ENCODE data around the gene MTF1. TPM values are rescaled to one million over a fixed set of nuclear protein-coding genes. Genes with fewer than 3 reads are reported as not detected.

Gene MTF1
- total RNA-seq, 2 experiments from 2014 or later: 28.1 to 31.2 TPM

DNA sequence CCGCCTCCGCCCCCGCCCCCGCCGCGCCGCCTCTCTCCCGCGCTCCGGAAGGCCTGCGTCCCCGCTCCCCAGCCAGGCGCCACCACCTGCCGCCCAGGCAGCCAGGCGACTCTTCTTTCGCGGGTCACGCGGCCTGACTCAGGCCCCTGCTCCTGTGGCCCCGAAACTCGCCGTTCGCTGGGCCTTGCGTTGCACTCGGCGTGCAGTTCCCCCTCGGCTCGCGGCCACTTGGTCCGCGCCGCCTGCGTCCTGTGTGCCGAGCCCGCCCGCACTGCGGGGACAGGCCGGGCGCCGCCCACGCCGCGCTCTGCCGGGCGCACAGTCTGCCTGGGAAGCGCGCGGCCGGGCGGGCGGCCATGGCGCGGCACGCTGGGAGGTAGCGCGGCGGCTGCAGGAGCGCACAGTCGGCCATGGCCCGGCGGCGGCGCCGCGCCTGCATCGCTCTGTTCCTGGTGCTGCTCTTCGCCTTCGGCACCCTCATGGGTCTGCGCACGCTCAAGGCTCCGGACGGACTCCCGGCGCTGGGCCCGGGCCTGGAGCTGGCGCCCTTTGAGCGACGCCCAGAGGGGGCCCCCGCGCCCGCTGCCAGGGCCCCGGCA, 65.5 kb downstream of the MTF1 start, which contains the start of gene MANEAL:
TSS of gene MANEAL (plus strand) at position 75 of the 599 bp plus-strand sequence. CDS start at position 411, 336 bp downstream.
- CTCF ChIA-PET: no interaction called here
- H3K27ac Mint-ChIP-seq: no peak within 1 kb of the TSS

GRCh38 chr1:37792943-37793686, 66.3 kb downstream of the MTF1 start:
- H3K9me3 Mint-ChIP-seq: no peaks in the 10 kb centered on the region
- ATAC-seq (ENCODE audit: poor library complexity): no peak
- H3K27me3 ChIP-seq (ENCODE audit: control insufficient read depth in 1 of 2, insufficient read depth in 2 of 2, low read length in 2 of 2): peaks cover 20 to 25% of the 10 kb centered on the region in 2 experiments
- H3K27ac Mint-ChIP-seq: no peak overlapping the region
- H3K27ac ChIP-seq (ENCODE audit: low read depth in 1 of 2, low read length in 2 of 2): no peak overlapping the region
- H3K9me3 ChIP-seq (ENCODE audit: control insufficient read depth in 1 of 2, insufficient read depth in 1 of 2, low read length in 2 of 2): peaks cover 0 to 13% of the 10 kb centered on the region in 2 experiments
- POLR2A ChIA-PET: no interaction called here
- H3K4me3 Mint-ChIP-seq: peak overlapping the region; percentile 67
- peaks cover 19% of the 10 kb centered on the region for H3K4me1 ChIP-seq (ENCODE audit: insufficient read depth, low read length)
- H3K27me3 Mint-ChIP-seq: peaks cover 60% of the 10 kb centered on the region
- H3K36me3 ChIP-seq (ENCODE audit: insufficient read depth, low read length): no peaks in the 10 kb centered on the region
- H3K4me3 ChIP-seq (ENCODE audit: low read length): peak overlapping the region; percentile 34
- CTCF ChIA-PET: no interaction called here
- DNase-seq: no peak
- TF ChIP-seq, protein P1, sequence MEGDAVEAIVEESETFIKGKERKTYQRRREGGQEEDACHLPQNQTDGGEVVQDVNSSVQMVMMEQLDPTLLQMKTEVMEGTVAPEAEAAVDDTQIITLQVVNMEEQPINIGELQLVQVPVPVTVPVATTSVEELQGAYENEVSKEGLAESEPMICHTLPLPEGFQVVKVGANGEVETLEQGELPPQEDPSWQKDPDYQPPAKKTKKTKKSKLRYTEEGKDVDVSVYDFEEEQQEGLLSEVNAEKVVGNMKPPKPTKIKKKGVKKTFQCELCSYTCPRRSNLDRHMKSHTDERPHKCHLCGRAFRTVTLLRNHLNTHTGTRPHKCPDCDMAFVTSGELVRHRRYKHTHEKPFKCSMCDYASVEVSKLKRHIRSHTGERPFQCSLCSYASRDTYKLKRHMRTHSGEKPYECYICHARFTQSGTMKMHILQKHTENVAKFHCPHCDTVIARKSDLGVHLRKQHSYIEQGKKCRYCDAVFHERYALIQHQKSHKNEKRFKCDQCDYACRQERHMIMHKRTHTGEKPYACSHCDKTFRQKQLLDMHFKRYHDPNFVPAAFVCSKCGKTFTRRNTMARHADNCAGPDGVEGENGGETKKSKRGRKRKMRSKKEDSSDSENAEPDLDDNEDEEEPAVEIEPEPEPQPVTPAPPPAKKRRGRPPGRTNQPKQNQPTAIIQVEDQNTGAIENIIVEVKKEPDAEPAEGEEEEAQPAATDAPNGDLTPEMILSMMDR (IDR thresholded peaks at IDR 0.05): no peak
- H3K4me1 Mint-ChIP-seq (ENCODE audit: low read depth): no peaks in the 10 kb centered on the region
- intact Hi-C loops (cut with DNase I, micrococcal nuclease): loop anchor here in 1 of 2 experiments (1.0 kb wide), 1 partner anchor 32 kb away; no protein-coding TSS in a partner anchor
- H3K36me3 Mint-ChIP-seq (ENCODE audit: low read depth): no peaks in the 10 kb centered on the region

More for the DNA sequence above, 65.5 kb downstream of the MTF1 start, which contains the start of gene MANEAL:
- H3K27ac ChIP-seq (ENCODE audit: low read depth in 1 of 2, low read length in 2 of 2): no peak within 1 kb of the TSS
- H3K4me3 ChIP-seq (ENCODE audit: low read length): peak within 1 kb of the TSS; percentile 43
- peaks cover 0 to 13% of the 10 kb centered on the region in 2 experiments for H3K9me3 ChIP-seq (ENCODE audit: control insufficient read depth in 1 of 2, insufficient read depth in 1 of 2, low read length in 2 of 2)
- Mint-ChIP-seq H3K4me3 (peak within 1 kb of the TSS; percentile 84), H3K27me3 (peaks cover 53% of the 10 kb centered on the region), H3K9me3 (no peaks in the 10 kb centered on the region), H3K36me3 (ENCODE audit: low read depth) (peaks cover under 1% of the 10 kb centered on the region), H3K4me1 (ENCODE audit: low read depth) (no peaks in the 10 kb centered on the region)
- H3K36me3 ChIP-seq (ENCODE audit: insufficient read depth, low read length): no peaks in the 10 kb centered on the region
- POLR2A ChIA-PET: interaction anchor here (0.7 kb wide), 1 partner anchor 14 kb away, joined by 4 read pairs; the partner anchor contains the start of genes C1orf122 and YRDC
- ATAC-seq (ENCODE audit: poor library complexity): peak; percentile 75
- TF ChIP-seq, protein P1 (IDR thresholded peaks at IDR 0.05): no peak
- intact Hi-C loops (cut with DNase I, micrococcal nuclease): loop anchor here in 1 of 2 experiments (1.0 kb wide), 1 partner anchor 31 kb away; no protein-coding TSS in a partner anchor
- peaks cover 19% of the 10 kb centered on the region for H3K4me1 ChIP-seq (ENCODE audit: insufficient read depth, low read length)
- peaks cover 20 to 21% of the 10 kb centered on the region in 2 experiments for H3K27me3 ChIP-seq (ENCODE audit: control insufficient read depth in 1 of 2, insufficient read depth in 2 of 2, low read length in 2 of 2)
- DNase-seq: peak in 7 of 14 experiments; percentile 21 to 67 (median 34)

DNA sequence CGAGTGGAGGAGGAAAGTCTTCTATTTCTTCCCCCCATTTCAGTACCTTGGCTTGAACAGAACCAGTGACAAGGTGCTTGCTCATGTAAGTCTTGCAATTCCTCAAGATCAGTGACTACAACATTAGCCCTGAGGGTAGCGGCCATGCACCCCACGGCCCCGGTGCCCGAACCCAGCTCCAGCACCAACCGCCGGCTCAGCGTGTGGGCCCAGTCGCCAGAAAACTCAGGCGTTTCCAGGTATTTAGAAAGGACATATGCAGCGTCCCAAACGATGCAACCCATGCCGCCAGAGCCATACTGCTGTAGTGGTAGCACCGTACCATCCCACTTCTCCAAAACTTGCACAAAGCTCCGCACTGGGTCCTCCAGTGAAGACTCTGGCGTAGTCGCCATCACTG, 76.9 kb downstream of the MTF1 start:
- Histone ChIP-seq H3K36me3 (ENCODE audit: insufficient read depth, low read length) (no peaks in the 10 kb centered on the region), H3K27ac (ENCODE audit: low read depth in 1 of 2, low read length in 2 of 2) (no peak overlapping the region), H3K9me3 (ENCODE audit: control insufficient read depth in 1 of 2, insufficient read depth in 1 of 2, low read length in 2 of 2) (no peaks in the 10 kb centered on the region), H3K4me3 (ENCODE audit: low read length) (no peak overlapping the region), H3K4me1 (ENCODE audit: insufficient read depth, low read length) (no peaks in the 10 kb centered on the region), H3K27me3 (ENCODE audit: control insufficient read depth in 1 of 2, insufficient read depth in 2 of 2, low read length in 2 of 2) (peaks cover 0 to 7% of the 10 kb centered on the region in 2 experiments)
- ChIA-PET CTCF (no interaction called here), POLR2A (no interaction called here)
- H3K4me3 Mint-ChIP-seq: no peak overlapping the region
- intact Hi-C loops (cut with DNase I, micrococcal nuclease): no loop called here
- DNase-seq (no peak), ATAC-seq (ENCODE audit: poor library complexity) (no peak)
- no peaks in the 10 kb centered on the region for H3K4me1 Mint-ChIP-seq (ENCODE audit: low read depth)
- H3K9me3 Mint-ChIP-seq: no peaks in the 10 kb centered on the region
- no peaks in the 10 kb centered on the region for H3K36me3 Mint-ChIP-seq (ENCODE audit: low read depth)
- H3K27me3 Mint-ChIP-seq: peaks cover 20% of the 10 kb centered on the region
- no peak overlapping the region for H3K27ac Mint-ChIP-seq
- TF ChIP-seq, protein P1 (IDR thresholded peaks at IDR 0.05): no peak

Measured in CD4-positive, alpha-beta T cell (primary cell).